AG09319 (cell line): ENCODE results near the gene G2E3.

Source experiments
- DNase-seq: peaks from one replicate; pipeline ENCODE4 v3.0.0-alpha.2; 2010; ENCODE audit warnings: low read depth; ENCODE audit errors: extremely low read depth
- CTCF ChIP-seq: IDR thresholded peaks from 2 replicates; pipeline ENCODE4 v1.5.1; 2011; ENCODE audit warnings: low read depth, mild to moderate bottlenecking, inconsistent platforms, low read length, moderate library complexity

G2E3 gene

GRCh38 chr14:30547388-30548048 lies 11.4 kb upstream of the G2E3 start:
- TF ChIP-seq CTCF = no peak
- DNase-seq = no peak

GRCh38 chr14:30550335-30550734 lies 8.6 kb upstream of the G2E3 start:
- TF ChIP-seq CTCF = no peak
- DNase-seq = no peak

- no peak for DNase-seq
- TF ChIP-seq CTCF = no peak
Measured at GRCh38 chr14:30551460-30551859, 7.5 kb upstream of the G2E3 start.

GRCh38 chr14:30553311-30553989 lies 5.5 kb upstream of the G2E3 start:
- TF ChIP-seq CTCF = no peak
- no peak for DNase-seq

- no peak for TF ChIP-seq CTCF
- DNase-seq = no peak
Measured at GRCh38 chr14:30558362-30558674, 640 bp upstream of the G2E3 start.

GRCh38 chr14:30559638-30560091 lies 707 bp downstream of the G2E3 start:
- TF ChIP-seq CTCF = no peak
- no peak for DNase-seq

- no peak for DNase-seq
- no peak for TF ChIP-seq CTCF
Measured at GRCh38 chr14:30560581-30560980, 1.6 kb downstream of the G2E3 start.
